Measurements from ENCODE around the gene RABGAP1L.

GRCh38 chr1:174819596-174819995 is 660.3 kb downstream of the RABGAP1L start:
- TF ChIP-seq POLR2A (IDR thresholded peaks at IDR 0.05; ENCODE audit: low read length), result no peak
- no peak for TF ChIP-seq GATA1 (IDR thresholded peaks at IDR 0.05; ENCODE audit: low read depth, low read length)

Measured in erythroblast (primary cell).